ENCODE measurements around the gene RBM4B.

Gene RBM4B

DNA sequence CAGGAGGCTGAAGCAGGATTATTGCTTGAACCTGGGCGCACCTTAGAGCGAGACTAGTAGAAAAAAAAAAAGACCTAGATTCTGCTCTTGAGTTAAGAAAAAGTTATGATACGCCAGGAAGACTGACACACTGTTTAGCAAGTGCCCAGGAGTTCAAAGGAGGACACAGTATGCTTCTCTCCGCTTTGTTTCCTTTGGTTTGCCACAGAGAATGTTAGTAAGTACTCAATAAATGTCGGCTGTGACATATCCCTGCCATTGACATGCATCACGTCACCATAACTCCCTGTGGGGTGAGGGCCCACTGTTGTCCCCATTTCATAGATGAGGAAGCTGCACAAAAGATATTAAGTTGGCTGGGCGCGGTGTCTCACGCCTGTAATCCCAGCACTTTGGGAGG lies 44.3 kb upstream of the RBM4B start:
- no peak overlapping the region for H3K4me3 ChIP-seq (ENCODE audit: low read depth, low read length)
- TF ChIP-seq, protein P1, sequence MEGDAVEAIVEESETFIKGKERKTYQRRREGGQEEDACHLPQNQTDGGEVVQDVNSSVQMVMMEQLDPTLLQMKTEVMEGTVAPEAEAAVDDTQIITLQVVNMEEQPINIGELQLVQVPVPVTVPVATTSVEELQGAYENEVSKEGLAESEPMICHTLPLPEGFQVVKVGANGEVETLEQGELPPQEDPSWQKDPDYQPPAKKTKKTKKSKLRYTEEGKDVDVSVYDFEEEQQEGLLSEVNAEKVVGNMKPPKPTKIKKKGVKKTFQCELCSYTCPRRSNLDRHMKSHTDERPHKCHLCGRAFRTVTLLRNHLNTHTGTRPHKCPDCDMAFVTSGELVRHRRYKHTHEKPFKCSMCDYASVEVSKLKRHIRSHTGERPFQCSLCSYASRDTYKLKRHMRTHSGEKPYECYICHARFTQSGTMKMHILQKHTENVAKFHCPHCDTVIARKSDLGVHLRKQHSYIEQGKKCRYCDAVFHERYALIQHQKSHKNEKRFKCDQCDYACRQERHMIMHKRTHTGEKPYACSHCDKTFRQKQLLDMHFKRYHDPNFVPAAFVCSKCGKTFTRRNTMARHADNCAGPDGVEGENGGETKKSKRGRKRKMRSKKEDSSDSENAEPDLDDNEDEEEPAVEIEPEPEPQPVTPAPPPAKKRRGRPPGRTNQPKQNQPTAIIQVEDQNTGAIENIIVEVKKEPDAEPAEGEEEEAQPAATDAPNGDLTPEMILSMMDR (IDR thresholded peaks at IDR 0.05; ENCODE audit: low read depth, low read length) = no peak
- DNase-seq (ENCODE audit: low read depth, low spot score) = no peak
- in situ Hi-C loops (cut with HindIII; ENCODE audit: low sequenced_read_pairs) = no loop called here

DNA sequence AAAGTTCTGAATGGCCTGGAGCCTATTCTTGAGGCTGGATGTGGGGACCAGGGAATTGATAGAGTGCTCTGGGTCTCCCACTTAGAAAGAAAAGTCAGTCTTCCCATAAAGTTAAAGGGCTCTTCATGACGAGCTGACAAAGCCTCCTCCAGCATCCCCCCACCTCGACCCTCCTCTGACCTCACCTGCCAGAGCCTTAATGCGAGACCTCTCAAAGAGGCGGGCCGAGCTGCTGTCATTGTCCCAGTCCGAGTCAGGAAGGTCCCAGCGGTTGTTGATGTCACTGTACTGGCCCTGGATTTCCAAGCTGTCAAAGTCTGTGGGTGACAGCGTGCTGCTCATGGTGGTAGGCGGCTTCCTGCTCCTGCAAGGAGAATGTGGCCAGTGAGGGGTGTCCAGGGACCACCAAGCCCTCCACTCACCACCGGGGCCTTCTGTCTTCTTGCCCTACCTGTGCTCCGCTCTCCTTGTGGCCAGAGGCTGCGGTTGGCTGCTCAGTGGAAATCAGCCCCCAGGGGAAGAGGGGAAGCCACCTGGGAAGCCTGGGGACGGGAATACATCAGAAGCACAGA lies 43.3 kb upstream of the RBM4B start:
- TF ChIP-seq, protein P1 (IDR thresholded peaks at IDR 0.05; ENCODE audit: low read depth, low read length) = no peak
- in situ Hi-C loops (cut with HindIII; ENCODE audit: low sequenced_read_pairs) = no loop called here

DNA sequence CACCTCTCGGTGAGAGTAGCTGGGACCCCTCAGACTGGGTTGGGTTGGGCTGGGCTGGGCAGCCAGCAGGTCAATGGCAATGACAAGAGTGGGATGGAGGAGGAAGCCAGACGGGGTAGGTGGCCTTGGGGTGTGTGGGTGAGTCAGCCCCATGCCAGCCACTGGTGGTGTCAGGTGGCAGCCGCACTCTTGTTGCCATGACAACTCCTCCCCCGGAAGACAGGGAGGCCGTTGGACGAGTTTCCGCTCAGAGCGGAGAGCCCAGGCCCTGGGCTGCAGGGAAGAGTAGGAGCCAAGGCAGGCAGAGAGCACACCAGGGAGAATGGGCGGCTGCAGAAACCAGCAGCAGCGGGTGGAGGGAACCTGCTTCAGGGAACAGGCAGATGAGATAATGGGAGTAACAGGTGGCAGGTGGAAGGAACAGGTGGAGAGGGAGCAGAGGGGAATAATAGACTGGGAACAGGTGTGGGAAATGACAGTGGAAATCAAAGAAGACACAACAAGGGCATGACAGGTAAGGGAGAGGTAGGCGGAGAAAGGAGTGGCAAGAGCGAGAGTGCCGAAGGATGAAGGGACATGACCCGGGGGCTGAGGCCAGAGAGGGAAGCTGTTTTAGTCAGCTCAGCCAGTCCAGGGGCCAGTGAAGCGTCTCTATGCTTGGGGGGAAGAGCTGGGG lies 42.7 kb upstream of the RBM4B start:
- in situ Hi-C loops (cut with HindIII; ENCODE audit: low sequenced_read_pairs) = no loop called here
- TF ChIP-seq, protein P1 (IDR thresholded peaks at IDR 0.05; ENCODE audit: low read depth, low read length) = no peak
- H3K4me3 ChIP-seq (ENCODE audit: low read depth, low read length) = no peak overlapping the region
- DNase-seq (ENCODE audit: low read depth, low spot score) = peak; percentile 81

More for the DNA sequence above, 43.3 kb upstream of the RBM4B start:
- no peak for DNase-seq (ENCODE audit: low read depth, low spot score)
- H3K4me3 ChIP-seq (ENCODE audit: low read depth, low read length) = no peak overlapping the region

DNA sequence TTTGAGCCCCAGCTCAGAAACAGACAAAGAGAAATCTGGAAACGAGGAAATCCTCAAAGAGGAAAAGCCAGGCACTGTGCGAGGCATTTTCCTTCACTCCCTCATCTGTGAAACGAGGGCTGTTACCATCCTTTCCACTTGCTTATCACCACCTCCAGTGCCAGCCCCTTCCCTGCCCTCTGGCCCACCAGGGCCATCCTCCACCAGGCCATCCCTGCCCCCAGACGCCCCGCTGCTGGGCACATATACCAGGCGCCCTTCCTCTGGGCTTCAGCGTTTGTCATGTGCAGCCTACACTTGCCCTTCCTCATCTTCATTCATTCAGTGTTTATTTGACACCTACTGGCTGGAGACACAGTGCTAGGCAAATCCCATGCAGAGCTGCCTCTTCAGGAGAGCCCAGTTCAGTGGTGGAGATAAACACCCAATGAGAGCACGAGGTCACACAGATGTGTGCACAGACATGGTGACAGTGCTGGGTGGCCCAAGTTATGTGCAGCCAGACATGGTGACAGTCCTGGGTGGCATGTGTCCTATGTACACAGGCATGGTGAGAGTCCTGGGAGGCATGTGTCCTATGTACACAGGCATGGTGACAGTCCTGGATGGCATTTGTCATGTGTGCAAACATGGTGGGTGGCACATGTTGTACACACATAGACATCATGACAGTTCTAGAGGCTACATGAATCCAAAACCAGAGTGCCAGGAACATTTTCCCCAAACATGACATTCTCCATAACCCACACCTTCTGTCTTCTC lies 41.6 kb upstream of the RBM4B start:
- TF ChIP-seq, protein P1 (IDR thresholded peaks at IDR 0.05; ENCODE audit: low read depth, low read length) = no peak
- in situ Hi-C loops (cut with HindIII; ENCODE audit: low sequenced_read_pairs) = no loop called here

DNA sequence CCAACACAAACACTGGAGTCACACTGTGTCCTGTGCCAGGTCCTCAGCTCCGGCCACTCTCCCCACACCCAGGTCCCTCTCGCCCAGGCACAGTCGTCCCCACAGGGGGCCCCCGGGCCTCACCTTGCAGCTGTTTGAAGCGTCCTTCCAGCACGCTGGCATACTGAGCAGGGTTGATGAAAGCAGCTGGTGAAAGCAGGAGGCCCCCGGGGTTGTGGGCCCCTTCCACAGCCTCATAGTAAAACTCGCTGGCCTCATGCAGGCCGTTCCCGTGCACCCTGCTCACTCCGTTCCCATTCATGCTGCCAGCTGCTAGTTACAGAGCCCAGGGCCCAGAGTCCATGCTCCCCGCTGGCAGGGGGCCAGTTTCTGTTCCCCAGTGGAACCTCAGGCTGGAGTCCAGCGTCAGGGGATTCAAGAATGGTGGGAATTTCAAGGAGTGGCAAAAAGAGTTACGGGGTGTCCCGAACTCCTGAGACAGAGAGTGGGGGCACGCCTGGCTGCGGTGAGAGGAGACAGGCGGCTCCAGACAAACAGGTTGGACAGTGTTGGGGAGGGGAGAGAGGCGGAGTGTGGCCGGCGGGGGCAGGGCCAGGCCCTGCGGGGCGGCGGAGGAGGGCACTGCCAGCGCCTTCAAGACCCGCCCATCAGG lies 40.8 kb upstream of the RBM4B start:
- TF ChIP-seq, protein P1 (IDR thresholded peaks at IDR 0.05; ENCODE audit: low read depth, low read length) = no peak
- DNase-seq (ENCODE audit: low read depth, low spot score) = no peak
- H3K4me3 ChIP-seq (ENCODE audit: low read depth, low read length) = no peak overlapping the region
- in situ Hi-C loops (cut with HindIII; ENCODE audit: low sequenced_read_pairs) = no loop called here

More for the DNA sequence above, 41.6 kb upstream of the RBM4B start:
- no peak overlapping the region for H3K4me3 ChIP-seq (ENCODE audit: low read depth, low read length)
- no peak for DNase-seq (ENCODE audit: low read depth, low spot score)

DNA sequence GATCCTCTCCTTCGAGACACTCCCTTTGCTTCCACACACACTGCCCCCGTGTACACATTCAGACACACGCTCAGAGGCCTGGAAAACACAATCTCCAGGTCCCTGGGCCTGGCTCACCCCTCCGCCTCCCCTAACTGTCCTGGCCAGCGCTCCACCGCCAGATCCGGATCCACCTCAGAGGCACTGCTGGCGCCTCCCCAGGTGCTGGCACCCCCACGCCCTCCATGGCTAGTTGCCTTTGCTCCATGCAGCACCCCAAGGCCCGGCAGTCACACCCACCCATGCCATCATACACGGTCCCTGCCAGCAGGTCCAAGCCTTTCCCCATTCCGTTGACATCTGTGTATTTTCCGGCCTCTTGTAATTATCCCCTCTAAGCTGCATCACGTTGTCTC lies 40.2 kb upstream of the RBM4B start:
- H3K4me3 ChIP-seq (ENCODE audit: low read depth, low read length) = no peak overlapping the region
- TF ChIP-seq, protein P1 (IDR thresholded peaks at IDR 0.05; ENCODE audit: low read depth, low read length) = no peak
- in situ Hi-C loops (cut with HindIII; ENCODE audit: low sequenced_read_pairs) = no loop called here
- no peak for DNase-seq (ENCODE audit: low read depth, low spot score)
